ENCODE data around the gene CYTH4. TPM values are rescaled to one million over a fixed set of nuclear protein-coding genes. Genes with fewer than 3 reads are reported as not detected.

The CYTH4 gene
- polyA plus RNA-seq, 1 donor from 2014 or later: not detected

DNA sequence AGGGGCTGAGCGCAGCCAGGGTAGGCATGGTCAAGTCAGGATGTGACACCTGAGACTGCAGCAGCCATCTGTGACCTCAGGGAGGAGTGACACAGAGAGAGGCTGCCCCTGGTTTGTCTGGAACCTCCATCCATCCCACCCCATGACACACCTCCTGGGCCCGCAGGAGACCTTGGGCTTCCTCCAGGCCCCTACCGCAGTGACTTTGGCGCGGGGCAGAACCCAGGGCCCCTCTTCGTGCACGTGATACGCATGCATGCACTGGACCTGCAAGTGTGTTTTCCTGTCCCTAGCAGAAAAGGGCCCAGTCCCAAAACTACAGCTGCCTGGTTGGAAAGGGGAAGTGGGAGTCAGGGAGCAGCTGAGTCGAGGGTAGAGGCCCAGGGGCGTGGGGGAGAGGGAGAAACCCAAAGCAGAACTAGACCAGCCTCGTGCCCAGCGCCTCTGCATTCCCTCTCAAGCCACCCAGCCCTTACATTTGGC, 7.9 kb upstream of the CYTH4 start:
- no peaks in the 10 kb centered on the region for H3K36me3 ChIP-seq (ENCODE audit: insufficient read depth, low read length)
- no peaks in the 10 kb centered on the region for H3K27me3 ChIP-seq (ENCODE audit: insufficient read depth, low read depth, low read length)
- no peaks in the 10 kb centered on the region for H3K9me3 ChIP-seq (ENCODE audit: low read length)
- no peak overlapping the region for H3K4me2 ChIP-seq (ENCODE audit: low read length)
- H3K9ac ChIP-seq (ENCODE audit: low read length): no peak overlapping the region
- no peaks in the 10 kb centered on the region for H3K79me2 ChIP-seq (replicated peaks; ENCODE audit: insufficient read depth, low read length)
- no peak overlapping the region for H3K27ac ChIP-seq (ENCODE audit: low read length)
- no peak overlapping the region for H3K4me3 ChIP-seq (ENCODE audit: low read length)
- H4K20me1 ChIP-seq (ENCODE audit: insufficient read depth): no peaks in the 10 kb centered on the region
- TF ChIP-seq, protein P1, sequence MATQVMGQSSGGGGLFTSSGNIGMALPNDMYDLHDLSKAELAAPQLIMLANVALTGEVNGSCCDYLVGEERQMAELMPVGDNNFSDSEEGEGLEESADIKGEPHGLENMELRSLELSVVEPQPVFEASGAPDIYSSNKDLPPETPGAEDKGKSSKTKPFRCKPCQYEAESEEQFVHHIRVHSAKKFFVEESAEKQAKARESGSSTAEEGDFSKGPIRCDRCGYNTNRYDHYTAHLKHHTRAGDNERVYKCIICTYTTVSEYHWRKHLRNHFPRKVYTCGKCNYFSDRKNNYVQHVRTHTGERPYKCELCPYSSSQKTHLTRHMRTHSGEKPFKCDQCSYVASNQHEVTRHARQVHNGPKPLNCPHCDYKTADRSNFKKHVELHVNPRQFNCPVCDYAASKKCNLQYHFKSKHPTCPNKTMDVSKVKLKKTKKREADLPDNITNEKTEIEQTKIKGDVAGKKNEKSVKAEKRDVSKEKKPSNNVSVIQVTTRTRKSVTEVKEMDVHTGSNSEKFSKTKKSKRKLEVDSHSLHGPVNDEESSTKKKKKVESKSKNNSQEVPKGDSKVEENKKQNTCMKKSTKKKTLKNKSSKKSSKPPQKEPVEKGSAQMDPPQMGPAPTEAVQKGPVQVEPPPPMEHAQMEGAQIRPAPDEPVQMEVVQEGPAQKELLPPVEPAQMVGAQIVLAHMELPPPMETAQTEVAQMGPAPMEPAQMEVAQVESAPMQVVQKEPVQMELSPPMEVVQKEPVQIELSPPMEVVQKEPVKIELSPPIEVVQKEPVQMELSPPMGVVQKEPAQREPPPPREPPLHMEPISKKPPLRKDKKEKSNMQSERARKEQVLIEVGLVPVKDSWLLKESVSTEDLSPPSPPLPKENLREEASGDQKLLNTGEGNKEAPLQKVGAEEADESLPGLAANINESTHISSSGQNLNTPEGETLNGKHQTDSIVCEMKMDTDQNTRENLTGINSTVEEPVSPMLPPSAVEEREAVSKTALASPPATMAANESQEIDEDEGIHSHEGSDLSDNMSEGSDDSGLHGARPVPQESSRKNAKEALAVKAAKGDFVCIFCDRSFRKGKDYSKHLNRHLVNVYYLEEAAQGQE (IDR thresholded peaks at IDR 0.05; ENCODE audit: borderline replicate concordance): no peak
- TF ChIP-seq EZH2 (IDR thresholded peaks at IDR 0.05; ENCODE audit: borderline replicate concordance, insufficient read depth, low read length, poor library complexity, severe bottlenecking) (no peak), MXI1 (conservative IDR thresholded peaks at IDR 0.05; ENCODE audit: poor library complexity, severe bottlenecking) (no peak), SMC3 (conservative IDR thresholded peaks at IDR 0.05; ENCODE audit: poor library complexity) (no peak), CTCF (IDR thresholded peaks at IDR 0.05; ENCODE audit: poor library complexity, severe bottlenecking) (no peak), TAF1 (IDR thresholded peaks at IDR 0.05; ENCODE audit: low read depth) (no peak), RAD21 (conservative IDR thresholded peaks at IDR 0.05) (no peak), POLR2AphosphoS5 (IDR thresholded peaks at IDR 0.05) (no peak), EP300 (conservative IDR thresholded peaks at IDR 0.05; ENCODE audit: poor library complexity, severe bottlenecking) (no peak)
- H2AFZ ChIP-seq (ENCODE audit: low read depth, low read length): no peak overlapping the region
- no peaks in the 10 kb centered on the region for H3K9me2 ChIP-seq (ENCODE audit: insufficient read depth, low read length)
- no peaks in the 10 kb centered on the region for H3F3A ChIP-seq (ENCODE audit: insufficient read depth, low read length, poor library complexity, severe bottlenecking)

DNA sequence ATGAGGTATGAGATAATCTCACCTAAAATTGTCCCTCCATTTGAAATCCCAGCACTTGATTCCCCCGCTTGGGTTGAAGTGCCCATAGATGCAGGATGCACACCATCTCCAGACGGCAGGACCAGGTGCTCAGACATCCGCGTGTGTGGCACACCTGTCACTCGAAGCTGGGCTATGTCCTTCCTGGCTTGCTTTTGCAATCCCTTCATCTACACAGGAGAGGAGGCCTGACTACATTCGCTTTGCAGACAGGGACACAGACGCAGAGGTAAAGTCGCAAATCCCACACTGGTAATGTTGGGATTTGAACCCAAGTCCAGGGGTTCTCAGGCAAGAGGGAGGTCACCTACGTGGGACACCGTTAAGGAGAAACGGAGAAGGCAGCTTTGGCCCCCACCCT, 7.2 kb upstream of the CYTH4 start:
- no peak overlapping the region for H3K27ac ChIP-seq (ENCODE audit: low read length)

More for the DNA sequence above, 7.2 kb upstream of the CYTH4 start:
- H3K9me3 ChIP-seq (ENCODE audit: low read length): no peaks in the 10 kb centered on the region
- H4K20me1 ChIP-seq (ENCODE audit: insufficient read depth): no peaks in the 10 kb centered on the region
- no peaks in the 10 kb centered on the region for H3F3A ChIP-seq (ENCODE audit: insufficient read depth, low read length, poor library complexity, severe bottlenecking)
- H3K9me2 ChIP-seq (ENCODE audit: insufficient read depth, low read length): no peaks in the 10 kb centered on the region
- no peaks in the 10 kb centered on the region for H3K79me2 ChIP-seq (replicated peaks; ENCODE audit: insufficient read depth, low read length)
- H3K27me3 ChIP-seq (ENCODE audit: insufficient read depth, low read depth, low read length): no peaks in the 10 kb centered on the region
- no peak overlapping the region for H3K4me3 ChIP-seq (ENCODE audit: low read length)
- TF ChIP-seq TAF1 (IDR thresholded peaks at IDR 0.05; ENCODE audit: low read depth) (no peak), EP300 (conservative IDR thresholded peaks at IDR 0.05; ENCODE audit: poor library complexity, severe bottlenecking) (no peak)
- H3K36me3 ChIP-seq (ENCODE audit: insufficient read depth, low read length): no peaks in the 10 kb centered on the region
- H3K4me2 ChIP-seq (ENCODE audit: low read length): no peak overlapping the region
- no peak overlapping the region for H2AFZ ChIP-seq (ENCODE audit: low read depth, low read length)
- H3K9ac ChIP-seq (ENCODE audit: low read length): no peak overlapping the region

Measured in neural cell (in vitro differentiated cells).